B cell (primary cell): ENCODE results near the gene L3MBTL4. TPM values are rescaled to one million over a fixed set of nuclear protein-coding genes. Genes with fewer than 3 reads are reported as not detected.

Experiments used
- ATAC-seq: fragments of 200-7000 bp; cut with Tn5 transposase; one replicate; pipeline ENCODE4 v1.10.0; 2021; ENCODE audit warnings: low read depth, mild to moderate bottlenecking, moderate number of reproducible peaks, moderate library complexity
- CTCF ChIA-PET: fragments of 350-600 bp; sonication (Branson Sonifier 250); formaldehyde crosslinking; loops from one replicate; lab custom pipeline; 2021; ENCODE audit warnings: antibody characterized with exemption, inconsistent platforms; lab: Charles Lee
- POLR2A ChIA-PET: fragments of 350-600 bp; sonication (Branson Sonifier 250); formaldehyde crosslinking; loops from one replicate; lab custom pipeline; 2021; ENCODE audit warnings: antibody characterized with exemption; lab: Charles Lee
- DNase-seq: peaks from one replicate; pipeline ENCODE4 v3.0.0; 2013
- H2AFZ ChIP-seq: 2 replicates; pipeline ENCODE4 v1.6.1; 2012; ENCODE audit warnings: mild to moderate bottlenecking, low read depth, low read length; ENCODE audit not compliant: insufficient read depth, poor library complexity, severe bottlenecking
- H3K27ac ChIP-seq, 2 donors: 1 replicate in 1 of 2; 2 replicates in 1 of 2; pipeline ENCODE4 v1.5.1; 2012 to 2013; ENCODE audit warnings: low read length in 2 of 2, mild to moderate bottlenecking in 2 of 2, moderate library complexity in 1 of 2
- H3K27me3 ChIP-seq, 4 experiments: fragments of 200-600 bp in 1 of 4; sonication (generic) in 1 of 4; replicated peaks in 1 of 4; 1 replicate in 2 of 4; 2 replicates in 2 of 4; pipeline versions ENCODE4 v1.6.1 to v1.7.0; 2013 to 2016; ENCODE audit warnings: low read length in 3 of 4, mild to moderate bottlenecking in 2 of 4, mixed read lengths in 1 of 4, moderate library complexity in 1 of 4; ENCODE audit not compliant: insufficient read depth in 4 of 4, control insufficient read depth in 3 of 4; ENCODE audit errors: control extremely low read depth in 1 of 4
- H3K36me3 ChIP-seq, 2 experiments: replicated peaks in 1 of 2; 1 replicate in 1 of 2; 2 replicates in 1 of 2; pipeline versions ENCODE4 v1.6.1 to v1.7.1; 2013; ENCODE audit warnings: low read length in 1 of 2; ENCODE audit not compliant: insufficient read depth in 2 of 2, control insufficient read depth in 1 of 2; ENCODE audit errors: control extremely low read depth in 1 of 2, extremely low read depth in 1 of 2
- H3K4me1 ChIP-seq, 2 donors: fragments of 200-600 bp in 1 of 2; sonication (generic) in 1 of 2; 1 replicate in 1 of 2; 2 replicates in 1 of 2; pipeline versions ENCODE4 v1.5.1 to v1.6.1; 2013 to 2017; ENCODE audit warnings: low read length in 2 of 2; ENCODE audit not compliant: control insufficient read depth in 2 of 2, insufficient read depth in 2 of 2
- H3K4me2 ChIP-seq: replicated peaks from 2 replicates; pipeline ENCODE3; 2012; ENCODE audit warnings: mild to moderate bottlenecking, low read depth, low read length; ENCODE audit not compliant: poor library complexity, severe bottlenecking
- H3K4me3 ChIP-seq, 5 experiments: fragments of 200-600 bp in 1 of 5; sonication (generic) in 1 of 5; 1 replicate in 3 of 5; 2 replicates in 2 of 5; pipeline versions ENCODE4 v1.5.1 to v1.7.0; 2011 to 2016; ENCODE audit warnings: low read length in 4 of 5, mild to moderate bottlenecking in 4 of 5, low read depth in 2 of 5, control low read depth in 1 of 5, moderate library complexity in 1 of 5; ENCODE audit not compliant: insufficient read depth in 1 of 5; ENCODE audit errors: control extremely low read depth in 1 of 5, extremely low read depth in 1 of 5
- H3K79me2 ChIP-seq: fragments of 200-600 bp; sonication (generic); one replicate; pipeline ENCODE4 v1.6.0; 2016; ENCODE audit warnings: low read length; ENCODE audit not compliant: control insufficient read depth, insufficient read depth
- H3K9ac ChIP-seq: fragments of 200-600 bp; sonication (generic); 2 replicates; pipeline ENCODE4 v1.6.1; 2017; ENCODE audit warnings: mild to moderate bottlenecking, low read length, moderate library complexity
- H3K9me3 ChIP-seq, 3 donors: one replicate each; pipeline versions ENCODE4 v1.6.1 to v1.7.1; 2013; ENCODE audit warnings: low read length in 2 of 3; ENCODE audit not compliant: control insufficient read depth in 2 of 3, insufficient read depth in 1 of 3; ENCODE audit errors: control extremely low read depth in 1 of 3
- H4K20me1 ChIP-seq: 2 replicates; pipeline ENCODE4 v1.6.0; 2012; ENCODE audit warnings: mild to moderate bottlenecking, low read length; ENCODE audit not compliant: insufficient read depth, control insufficient read depth, poor library complexity, severe bottlenecking
- H3K27ac Mint-ChIP-seq: one replicate; pipeline ENCODE4 v1.8.0; 2021; ENCODE audit warnings: mixed read lengths
- H3K27me3 Mint-ChIP-seq: one replicate; pipeline ENCODE4 v1.8.0; 2021; ENCODE audit warnings: mixed read lengths
- H3K4me1 Mint-ChIP-seq: one replicate; pipeline ENCODE4 v1.8.0; 2021; ENCODE audit warnings: mixed read lengths
- H3K4me3 Mint-ChIP-seq: one replicate; pipeline ENCODE4 v1.8.0; 2021; ENCODE audit warnings: mixed read lengths
- H3K9me3 Mint-ChIP-seq: one replicate; pipeline ENCODE4 v1.8.0; 2022; ENCODE audit warnings: mixed read lengths; ENCODE audit not compliant: insufficient read depth
- EZH2 ChIP-seq: IDR thresholded peaks from 2 replicates; pipeline ENCODE4 v1.6.1; 2012; ENCODE audit warnings: borderline replicate concordance, low read depth, mild to moderate bottlenecking, moderate library complexity, low read length; ENCODE audit not compliant: insufficient read depth, poor library complexity, severe bottlenecking
- WGBS: methylation state at CpG from one replicate; pipeline ENCODE4 v1.1.5; 2013; ENCODE audit warnings: missing lambda C conversion rate; ENCODE audit not compliant: insufficient coverage; 5-methylcytosine and 5-hydroxymethylcytosine counted together
- intact Hi-C: fragments of 100-400 bp; cut with micrococcal nuclease; formaldehyde crosslinking; loops from one replicate; pipeline ENCODE4 v1.10.0; 2022
- polyA plus RNA-seq: library from polyadenylated mRNA; depleted of rRNA; stranded (reverse); fragments of >200 nt; gene quantifications from 2 replicates; pipeline ENCODE4 v1.2.3, GENCODE V29; 2012
- total RNA-seq, 2 donors: library from RNA; stranded (reverse); fragments of 120-200 nt in 1 of 2; gene quantifications; 1 replicate in 1 of 2; 2 replicates in 1 of 2; pipeline versions ENCODE4 v1.2.3 to v1.2.4, GENCODE V29; 2013 to 2022
- TF ChIP-seq, protein P1 (sequence below): fragments of 200-600 bp; IDR thresholded peaks from one replicate; pipeline ENCODE4 v1.8.0; 2022; ENCODE audit warnings: antibody characterized with exemption, mild to moderate bottlenecking

The L3MBTL4 gene
- total and polyA plus RNA-seq, 2 donors (not counting 1 experiment from before 2014, with no cell fraction given) = 3.0 to 11.9 TPM

DNA sequence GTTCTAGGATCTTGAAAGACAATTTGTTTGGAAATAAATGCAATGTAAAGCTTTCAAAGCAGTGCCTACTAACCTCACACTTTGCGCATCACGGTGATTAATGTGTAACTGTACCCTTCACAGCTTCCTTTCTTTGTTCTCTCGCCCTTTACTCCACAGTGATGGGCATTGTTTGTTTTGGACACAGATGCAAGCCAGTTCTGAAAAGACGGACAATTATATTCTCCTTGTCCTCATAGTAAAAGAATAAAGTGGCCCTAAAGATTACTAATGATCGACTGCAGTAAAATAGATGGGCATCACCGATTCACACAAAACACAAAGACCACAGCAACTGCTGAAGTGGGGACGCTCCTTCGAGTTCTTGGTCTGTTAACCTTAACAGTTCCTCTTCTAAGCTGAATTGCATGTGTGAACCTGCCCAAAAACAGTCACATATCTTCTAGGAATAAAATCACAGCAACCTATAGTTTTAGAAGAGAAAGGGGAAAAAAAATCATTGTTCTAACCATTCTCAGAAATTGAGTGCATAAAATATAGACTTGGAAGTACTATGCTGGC is 7.7 kb downstream of the L3MBTL4 start:
- peaks cover 4% of the 10 kb centered on the region for H4K20me1 ChIP-seq
- Mint-ChIP-seq H3K9me3 (no peaks in the 10 kb centered on the region), H3K27me3 (no peaks in the 10 kb centered on the region), H3K4me1 (peaks cover 27% of the 10 kb centered on the region), H3K27ac (no peak overlapping the region), H3K4me3 (no peak overlapping the region)
- POLR2A ChIA-PET = no interaction called here
- no peak overlapping the region for H3K4me2 ChIP-seq
- peaks cover 0 to 10% of the 10 kb centered on the region in 2 donors for H3K4me1 ChIP-seq
- peaks cover 0 to 4% (median 0%) of the 10 kb centered on the region in 3 donors for H3K9me3 ChIP-seq
- no peak overlapping the region for H3K4me3 ChIP-seq
- no peaks in the 10 kb centered on the region for H3K27me3 ChIP-seq
- no peaks in the 10 kb centered on the region for H3K36me3 ChIP-seq
- H2AFZ ChIP-seq = no peak overlapping the region
- H3K27ac ChIP-seq = no peak overlapping the region
- intact Hi-C loops = no loop called here
- ATAC-seq (no peak), DNase-seq (no peak)
- CTCF ChIA-PET = no interaction called here
- TF ChIP-seq EZH2 = no peak
- TF ChIP-seq, protein P1, sequence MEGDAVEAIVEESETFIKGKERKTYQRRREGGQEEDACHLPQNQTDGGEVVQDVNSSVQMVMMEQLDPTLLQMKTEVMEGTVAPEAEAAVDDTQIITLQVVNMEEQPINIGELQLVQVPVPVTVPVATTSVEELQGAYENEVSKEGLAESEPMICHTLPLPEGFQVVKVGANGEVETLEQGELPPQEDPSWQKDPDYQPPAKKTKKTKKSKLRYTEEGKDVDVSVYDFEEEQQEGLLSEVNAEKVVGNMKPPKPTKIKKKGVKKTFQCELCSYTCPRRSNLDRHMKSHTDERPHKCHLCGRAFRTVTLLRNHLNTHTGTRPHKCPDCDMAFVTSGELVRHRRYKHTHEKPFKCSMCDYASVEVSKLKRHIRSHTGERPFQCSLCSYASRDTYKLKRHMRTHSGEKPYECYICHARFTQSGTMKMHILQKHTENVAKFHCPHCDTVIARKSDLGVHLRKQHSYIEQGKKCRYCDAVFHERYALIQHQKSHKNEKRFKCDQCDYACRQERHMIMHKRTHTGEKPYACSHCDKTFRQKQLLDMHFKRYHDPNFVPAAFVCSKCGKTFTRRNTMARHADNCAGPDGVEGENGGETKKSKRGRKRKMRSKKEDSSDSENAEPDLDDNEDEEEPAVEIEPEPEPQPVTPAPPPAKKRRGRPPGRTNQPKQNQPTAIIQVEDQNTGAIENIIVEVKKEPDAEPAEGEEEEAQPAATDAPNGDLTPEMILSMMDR = no peak
- H3K9ac ChIP-seq = no peak overlapping the region
- H3K79me2 ChIP-seq = peaks cover 29% of the 10 kb centered on the region
- WGBS = 80% methylated on average over 1 of the region's 8 CpGs

DNA sequence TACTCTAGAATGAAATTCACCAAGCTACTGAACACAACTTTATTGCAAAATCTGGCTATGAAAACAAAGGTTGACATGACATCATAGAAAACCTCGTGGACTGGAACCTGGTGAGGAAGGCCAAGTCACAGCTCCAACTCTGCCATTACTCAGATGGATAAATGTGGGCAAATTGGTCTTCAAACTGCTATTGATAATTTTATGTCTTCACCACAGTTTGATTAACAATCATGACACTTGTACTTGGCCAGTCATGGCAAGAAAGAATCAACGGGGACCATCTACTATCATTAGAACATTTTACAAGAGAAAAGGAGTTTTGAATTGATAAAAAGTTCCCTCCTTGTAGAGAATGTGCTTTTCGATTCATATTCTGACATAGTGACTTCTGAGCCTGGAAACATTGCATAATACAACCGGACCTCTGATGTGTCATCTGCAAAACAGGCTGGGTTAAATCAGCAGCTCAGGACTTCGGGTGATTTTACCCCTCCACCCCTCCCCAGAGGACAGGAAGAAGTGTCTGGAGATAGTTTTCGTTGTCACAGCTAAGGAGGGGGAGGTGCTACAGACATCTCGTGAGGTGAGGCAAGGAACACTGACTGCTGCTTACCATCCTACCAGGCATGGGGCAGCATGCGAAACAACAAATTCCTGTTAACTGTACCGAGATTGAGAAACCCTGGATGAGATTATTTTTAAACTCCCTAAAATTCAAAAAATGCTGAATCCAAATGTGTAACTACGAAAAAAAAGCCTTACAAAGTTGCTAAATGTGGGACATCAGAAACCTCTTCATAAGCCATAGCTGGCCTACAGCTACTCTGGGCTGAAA is 8.4 kb downstream of the L3MBTL4 start:
- ATAC-seq = no peak
- POLR2A ChIA-PET = no interaction called here
- no peak for TF ChIP-seq EZH2
- TF ChIP-seq, protein P1 = no peak
- no peak for DNase-seq
- Histone ChIP-seq H3K4me1 (peaks cover 0 to 10% of the 10 kb centered on the region in 2 donors), H3K9ac (no peak overlapping the region), H3K4me3 (no peak overlapping the region), H3K36me3 (no peaks in the 10 kb centered on the region), H3K4me2 (no peak overlapping the region), H3K27ac (no peak overlapping the region), H3K9me3 (peaks cover 0 to 4% (median 0%) of the 10 kb centered on the region in 3 donors), H4K20me1 (peaks cover 4% of the 10 kb centered on the region), H3K79me2 (peaks cover 29% of the 10 kb centered on the region), H3K27me3 (no peaks in the 10 kb centered on the region), H2AFZ (no peak overlapping the region)
- CTCF ChIA-PET = no interaction called here
- H3K4me3 Mint-ChIP-seq = no peak overlapping the region
- intact Hi-C loops = no loop called here
- no peak overlapping the region for H3K27ac Mint-ChIP-seq
- 77% methylated on average over 4 of the region's 10 CpGs for WGBS
- H3K27me3 Mint-ChIP-seq = no peaks in the 10 kb centered on the region
- no peaks in the 10 kb centered on the region for H3K9me3 Mint-ChIP-seq
- H3K4me1 Mint-ChIP-seq = peaks cover 22% of the 10 kb centered on the region
